ENCODE results near the gene MAPK1IP1L. TPM values are rescaled to one million over a fixed set of nuclear protein-coding genes. Genes with fewer than 3 reads are reported as not detected.

The MAPK1IP1L gene
- total and polyA plus RNA-seq, 2 experiments from 2014 or later = 72.4 to 162 TPM

GRCh38 chr14:55116246-55117030 lies 65.0 kb downstream of the MAPK1IP1L start:
- Histone ChIP-seq H2AFZ (no peak overlapping the region), H3K36me3 (ENCODE audit: insufficient read depth) (no peaks in the 10 kb centered on the region), H3K4me1 (ENCODE audit: insufficient read depth) (no peaks in the 10 kb centered on the region), H3K27ac (ENCODE audit: low read depth) (no peak overlapping the region), H3K4me2 (no peak overlapping the region), H3K4me3 (no peak overlapping the region), H3K9me2 (ENCODE audit: insufficient read depth) (no peaks in the 10 kb centered on the region), H4K20me1 (replicated peaks; ENCODE audit: insufficient read depth) (no peaks in the 10 kb centered on the region), H3F3A (replicated peaks; ENCODE audit: low read depth) (no peaks in the 10 kb centered on the region), H3K79me2 (replicated peaks; ENCODE audit: insufficient read depth) (no peaks in the 10 kb centered on the region), H3K27me3 (ENCODE audit: insufficient read depth) (no peaks in the 10 kb centered on the region)
- no peak for DNase-seq (ENCODE audit: low spot score)
- H3K9me3 Mint-ChIP-seq = no peaks in the 10 kb centered on the region
- no peak overlapping the region for H3K27ac Mint-ChIP-seq
- TF ChIP-seq ZNF114 (CRISPR knock-in tag; IDR thresholded peaks at IDR 0.05) = no peak
- peaks cover 13% of the 10 kb centered on the region for H3K4me1 Mint-ChIP-seq
- peaks cover 8% of the 10 kb centered on the region for H3K27me3 Mint-ChIP-seq (ENCODE audit: insufficient read depth, low read depth, poor library complexity)
- ATAC-seq = no peak
- H3K36me3 Mint-ChIP-seq (ENCODE audit: low read depth) = no peaks in the 10 kb centered on the region
- H3K4me3 Mint-ChIP-seq = no peak overlapping the region

- Mint-ChIP-seq H3K27ac (no peak overlapping the region), H3K27me3 (ENCODE audit: insufficient read depth, low read depth, poor library complexity) (peaks cover 7% of the 10 kb centered on the region), H3K9me3 (no peaks in the 10 kb centered on the region), H3K4me1 (peaks cover 13% of the 10 kb centered on the region), H3K4me3 (no peak overlapping the region), H3K36me3 (ENCODE audit: low read depth) (no peaks in the 10 kb centered on the region)
- H3K36me3 ChIP-seq (ENCODE audit: insufficient read depth) = no peaks in the 10 kb centered on the region
- H3K9me2 ChIP-seq (ENCODE audit: insufficient read depth) = no peaks in the 10 kb centered on the region
- no peaks in the 10 kb centered on the region for H3K27me3 ChIP-seq (ENCODE audit: insufficient read depth)
- H3K79me2 ChIP-seq (replicated peaks; ENCODE audit: insufficient read depth) = no peaks in the 10 kb centered on the region
- H3K4me3 ChIP-seq = no peak overlapping the region
- no peak overlapping the region for H3K4me2 ChIP-seq
- TF ChIP-seq EZH2phosphoT487 (IDR thresholded peaks at IDR 0.05; ENCODE audit: unreplicated experiment) (no peak), ZNF331 (CRISPR knock-in tag; IDR thresholded peaks at IDR 0.05; ENCODE audit: low read depth) (no peak), STAT1 (IDR thresholded peaks at IDR 0.05; ENCODE audit: unreplicated experiment) (no peak), JUNB (IDR thresholded peaks at IDR 0.05; ENCODE audit: unreplicated experiment) (no peak), EZH2 (IDR thresholded peaks at IDR 0.05; ENCODE audit: low read depth, unreplicated experiment) (no peak)
- TF ChIP-seq, protein P1, sequence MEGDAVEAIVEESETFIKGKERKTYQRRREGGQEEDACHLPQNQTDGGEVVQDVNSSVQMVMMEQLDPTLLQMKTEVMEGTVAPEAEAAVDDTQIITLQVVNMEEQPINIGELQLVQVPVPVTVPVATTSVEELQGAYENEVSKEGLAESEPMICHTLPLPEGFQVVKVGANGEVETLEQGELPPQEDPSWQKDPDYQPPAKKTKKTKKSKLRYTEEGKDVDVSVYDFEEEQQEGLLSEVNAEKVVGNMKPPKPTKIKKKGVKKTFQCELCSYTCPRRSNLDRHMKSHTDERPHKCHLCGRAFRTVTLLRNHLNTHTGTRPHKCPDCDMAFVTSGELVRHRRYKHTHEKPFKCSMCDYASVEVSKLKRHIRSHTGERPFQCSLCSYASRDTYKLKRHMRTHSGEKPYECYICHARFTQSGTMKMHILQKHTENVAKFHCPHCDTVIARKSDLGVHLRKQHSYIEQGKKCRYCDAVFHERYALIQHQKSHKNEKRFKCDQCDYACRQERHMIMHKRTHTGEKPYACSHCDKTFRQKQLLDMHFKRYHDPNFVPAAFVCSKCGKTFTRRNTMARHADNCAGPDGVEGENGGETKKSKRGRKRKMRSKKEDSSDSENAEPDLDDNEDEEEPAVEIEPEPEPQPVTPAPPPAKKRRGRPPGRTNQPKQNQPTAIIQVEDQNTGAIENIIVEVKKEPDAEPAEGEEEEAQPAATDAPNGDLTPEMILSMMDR (conservative IDR thresholded peaks at IDR 0.05; ENCODE audit: low read depth in 2 of 2) = no peak
- TF ChIP-seq, protein P2, sequence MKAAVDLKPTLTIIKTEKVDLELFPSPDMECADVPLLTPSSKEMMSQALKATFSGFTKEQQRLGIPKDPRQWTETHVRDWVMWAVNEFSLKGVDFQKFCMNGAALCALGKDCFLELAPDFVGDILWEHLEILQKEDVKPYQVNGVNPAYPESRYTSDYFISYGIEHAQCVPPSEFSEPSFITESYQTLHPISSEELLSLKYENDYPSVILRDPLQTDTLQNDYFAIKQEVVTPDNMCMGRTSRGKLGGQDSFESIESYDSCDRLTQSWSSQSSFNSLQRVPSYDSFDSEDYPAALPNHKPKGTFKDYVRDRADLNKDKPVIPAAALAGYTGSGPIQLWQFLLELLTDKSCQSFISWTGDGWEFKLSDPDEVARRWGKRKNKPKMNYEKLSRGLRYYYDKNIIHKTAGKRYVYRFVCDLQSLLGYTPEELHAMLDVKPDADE (IDR thresholded peaks at IDR 0.05) = no peak
- TF ChIP-seq, protein P3, sequence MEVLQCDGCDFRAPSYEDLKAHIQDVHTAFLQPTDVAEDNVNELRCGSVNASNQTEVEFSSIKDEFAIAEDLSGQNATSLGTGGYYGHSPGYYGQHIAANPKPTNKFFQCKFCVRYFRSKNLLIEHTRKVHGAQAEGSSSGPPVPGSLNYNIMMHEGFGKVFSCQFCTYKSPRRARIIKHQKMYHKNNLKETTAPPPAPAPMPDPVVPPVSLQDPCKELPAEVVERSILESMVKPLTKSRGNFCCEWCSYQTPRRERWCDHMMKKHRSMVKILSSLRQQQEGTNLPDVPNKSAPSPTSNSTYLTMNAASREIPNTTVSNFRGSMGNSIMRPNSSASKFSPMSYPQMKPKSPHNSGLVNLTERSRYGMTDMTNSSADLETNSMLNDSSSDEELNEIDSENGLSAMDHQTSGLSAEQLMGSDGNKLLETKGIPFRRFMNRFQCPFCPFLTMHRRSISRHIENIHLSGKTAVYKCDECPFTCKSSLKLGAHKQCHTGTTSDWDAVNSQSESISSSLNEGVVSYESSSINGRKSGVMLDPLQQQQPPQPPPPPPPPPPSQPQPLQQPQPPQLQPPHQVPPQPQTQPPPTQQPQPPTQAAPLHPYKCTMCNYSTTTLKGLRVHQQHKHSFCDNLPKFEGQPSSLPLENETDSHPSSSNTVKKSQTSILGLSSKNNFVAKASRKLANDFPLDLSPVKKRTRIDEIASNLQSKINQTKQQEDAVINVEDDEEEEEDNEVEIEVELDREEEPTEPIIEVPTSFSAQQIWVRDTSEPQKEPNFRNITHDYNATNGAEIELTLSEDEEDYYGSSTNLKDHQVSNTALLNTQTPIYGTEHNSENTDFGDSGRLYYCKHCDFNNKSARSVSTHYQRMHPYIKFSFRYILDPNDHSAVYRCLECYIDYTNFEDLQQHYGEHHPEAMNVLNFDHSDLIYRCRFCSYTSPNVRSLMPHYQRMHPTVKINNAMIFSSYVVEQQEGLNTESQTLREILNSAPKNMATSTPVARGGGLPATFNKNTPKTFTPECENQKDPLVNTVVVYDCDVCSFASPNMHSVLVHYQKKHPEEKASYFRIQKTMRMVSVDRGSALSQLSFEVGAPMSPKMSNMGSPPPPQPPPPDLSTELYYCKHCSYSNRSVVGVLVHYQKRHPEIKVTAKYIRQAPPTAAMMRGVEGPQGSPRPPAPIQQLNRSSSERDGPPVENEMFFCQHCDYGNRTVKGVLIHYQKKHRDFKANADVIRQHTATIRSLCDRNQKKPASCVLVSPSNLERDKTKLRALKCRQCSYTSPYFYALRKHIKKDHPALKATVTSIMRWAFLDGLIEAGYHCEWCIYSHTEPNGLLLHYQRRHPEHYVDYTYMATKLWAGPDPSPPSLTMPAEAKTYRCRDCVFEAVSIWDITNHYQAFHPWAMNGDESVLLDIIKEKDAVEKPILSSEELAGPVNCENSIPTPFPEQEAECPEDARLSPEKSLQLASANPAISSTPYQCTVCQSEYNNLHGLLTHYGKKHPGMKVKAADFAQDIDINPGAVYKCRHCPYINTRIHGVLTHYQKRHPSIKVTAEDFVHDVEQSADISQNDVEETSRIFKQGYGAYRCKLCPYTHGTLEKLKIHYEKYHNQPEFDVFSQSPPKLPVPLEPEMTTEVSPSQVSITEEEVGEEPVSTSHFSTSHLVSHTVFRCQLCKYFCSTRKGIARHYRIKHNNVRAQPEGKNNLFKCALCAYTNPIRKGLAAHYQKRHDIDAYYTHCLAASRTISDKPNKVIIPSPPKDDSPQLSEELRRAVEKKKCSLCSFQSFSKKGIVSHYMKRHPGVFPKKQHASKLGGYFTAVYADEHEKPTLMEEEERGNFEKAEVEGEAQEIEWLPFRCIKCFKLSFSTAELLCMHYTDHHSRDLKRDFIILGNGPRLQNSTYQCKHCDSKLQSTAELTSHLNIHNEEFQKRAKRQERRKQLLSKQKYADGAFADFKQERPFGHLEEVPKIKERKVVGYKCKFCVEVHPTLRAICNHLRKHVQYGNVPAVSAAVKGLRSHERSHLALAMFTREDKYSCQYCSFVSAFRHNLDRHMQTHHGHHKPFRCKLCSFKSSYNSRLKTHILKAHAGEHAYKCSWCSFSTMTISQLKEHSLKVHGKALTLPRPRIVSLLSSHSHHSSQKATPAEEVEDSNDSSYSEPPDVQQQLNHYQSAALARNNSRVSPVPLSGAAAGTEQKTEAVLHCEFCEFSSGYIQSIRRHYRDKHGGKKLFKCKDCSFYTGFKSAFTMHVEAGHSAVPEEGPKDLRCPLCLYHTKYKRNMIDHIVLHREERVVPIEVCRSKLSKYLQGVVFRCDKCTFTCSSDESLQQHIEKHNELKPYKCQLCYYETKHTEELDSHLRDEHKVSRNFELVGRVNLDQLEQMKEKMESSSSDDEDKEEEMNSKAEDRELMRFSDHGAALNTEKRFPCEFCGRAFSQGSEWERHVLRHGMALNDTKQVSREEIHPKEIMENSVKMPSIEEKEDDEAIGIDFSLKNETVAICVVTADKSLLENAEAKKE (CRISPR knock-in tag; IDR thresholded peaks at IDR 0.05) = no peak
- DNase-seq (ENCODE audit: low spot score) = no peak
- H3K27ac ChIP-seq (ENCODE audit: low read depth) = no peak overlapping the region
- H3K4me1 ChIP-seq (ENCODE audit: insufficient read depth) = no peaks in the 10 kb centered on the region
- no peaks in the 10 kb centered on the region for H4K20me1 ChIP-seq (replicated peaks; ENCODE audit: insufficient read depth)
- ATAC-seq = no peak
- peak overlapping the region; percentile 69; the same call in 1 of the 2 replicates for H2AFZ ChIP-seq
- no peaks in the 10 kb centered on the region for H3F3A ChIP-seq (replicated peaks; ENCODE audit: low read depth)
Observed at GRCh38 chr14:55117803-55118441, 66.5 kb downstream of the MAPK1IP1L start.

Measured in GM23338 (cell line).